ENCODE data around the gene CARNS1. TPM values are rescaled to one million over a fixed set of nuclear protein-coding genes. Genes with fewer than 3 reads are reported as not detected.

Gene CARNS1
- total RNA-seq, 1 experiment from 2014 or later = 1.3 TPM

DNA sequence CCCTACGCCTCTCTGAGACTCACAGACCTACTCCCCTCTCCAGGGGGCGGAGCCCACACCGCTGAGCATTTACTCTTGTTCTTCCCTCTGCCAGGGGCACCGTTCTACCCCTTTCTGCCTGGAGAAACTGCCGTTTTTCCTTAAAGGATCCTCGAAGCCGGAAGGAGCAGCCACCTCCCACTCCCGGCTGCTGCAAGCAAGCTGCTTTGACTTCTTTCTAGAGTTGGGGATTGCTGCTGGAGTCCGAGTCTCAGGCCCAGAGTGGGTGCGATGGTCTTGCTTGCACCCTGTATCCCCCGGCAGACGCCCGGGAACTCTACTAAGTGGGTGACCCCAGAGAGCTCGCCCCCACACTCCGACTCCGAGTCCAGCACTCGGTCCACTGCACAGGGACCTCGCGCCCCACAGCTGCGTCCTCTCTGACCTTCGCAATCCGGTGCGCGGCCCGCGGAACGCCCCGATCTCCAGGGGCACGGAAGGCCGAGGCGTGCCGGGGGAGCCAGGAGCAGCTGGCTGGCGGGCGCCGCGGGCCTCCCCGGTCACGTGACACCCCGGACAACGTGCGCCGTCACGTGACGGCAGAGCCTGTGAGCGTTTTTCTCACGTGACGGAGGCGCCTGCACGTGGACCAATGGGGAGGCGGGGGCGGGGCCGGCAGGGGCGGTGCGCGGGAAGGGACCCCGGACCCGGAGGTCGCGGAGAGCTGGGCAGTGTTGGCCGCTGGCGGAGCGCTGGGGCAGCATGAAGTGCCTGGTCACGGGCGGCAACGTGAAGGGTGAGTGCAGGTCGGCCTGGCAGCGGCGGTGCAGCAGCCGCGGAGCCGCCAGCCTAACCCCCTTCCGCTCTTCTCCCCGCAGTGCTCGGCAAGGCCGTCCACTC is 23.9 kb upstream of the CARNS1 start, which contains the start of gene RAD9A (continued):
- TF ChIP-seq, protein P1, sequence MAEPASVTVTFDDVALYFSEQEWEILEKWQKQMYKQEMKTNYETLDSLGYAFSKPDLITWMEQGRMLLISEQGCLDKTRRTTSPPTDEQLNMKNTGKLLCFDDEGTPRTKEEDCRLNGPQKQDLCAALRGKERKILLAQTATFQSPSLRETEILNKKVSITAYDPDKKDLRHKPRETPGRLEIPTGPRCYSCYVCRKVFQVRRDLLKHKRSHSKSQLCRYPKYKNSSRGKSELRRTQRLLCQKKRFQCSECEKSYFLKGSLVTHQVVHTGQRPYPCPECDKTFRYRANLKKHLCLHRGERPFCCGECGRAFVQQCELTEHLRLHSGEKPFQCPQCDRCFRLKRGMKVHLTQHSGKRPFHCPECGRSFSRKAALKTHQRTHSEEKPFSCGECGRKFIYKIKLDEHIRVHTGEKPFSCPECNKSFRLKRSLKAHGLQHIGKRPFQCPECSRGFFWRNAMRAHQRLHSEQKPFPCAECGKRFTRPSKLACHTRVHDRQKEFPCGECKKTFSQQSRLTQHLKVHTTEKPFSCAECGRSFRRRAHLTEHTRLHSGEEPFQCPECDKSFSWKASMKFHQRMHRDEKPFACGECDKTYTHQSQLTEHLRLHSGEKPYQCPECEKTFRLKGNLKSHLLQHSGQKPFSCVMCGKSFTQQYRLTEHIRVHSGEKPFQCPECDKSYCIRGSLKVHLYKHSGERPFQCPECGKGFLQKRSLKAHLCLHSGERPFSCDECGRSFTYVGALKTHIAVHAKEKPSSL (CRISPR knock-in tag; conservative IDR thresholded peaks at IDR 0.05) = no peak
- TF ChIP-seq ZNF317 (CRISPR knock-in tag; IDR thresholded peaks at IDR 0.05; ENCODE audit: borderline replicate concordance, low read depth) (0 out of 2 replicates have a peak, but pooled peaks have one; percentile 32), NFYB (CRISPR knock-in tag; conservative IDR thresholded peaks at IDR 0.05; ENCODE audit: low read depth) (peak; percentile 91), ZNF121 (CRISPR knock-in tag; IDR thresholded peaks at IDR 0.05) (no peak), GRHL2 (CRISPR knock-in tag; IDR thresholded peaks at IDR 0.05; ENCODE audit: insufficient replicate concordance, severe bottlenecking) (no peak), FOXJ3 (CRISPR knock-in tag; IDR thresholded peaks at IDR 0.05; ENCODE audit: borderline replicate concordance) (no peak), SMAD3 (CRISPR knock-in tag; IDR thresholded peaks at IDR 0.05; ENCODE audit: borderline replicate concordance) (no peak), TEAD1 (CRISPR knock-in tag; IDR thresholded peaks at IDR 0.05) (peak; percentile 89; the same call in 1 of the 2 replicates), ZNF416 (CRISPR knock-in tag; IDR thresholded peaks at IDR 0.05) (no peak), SP1 (CRISPR knock-in tag; conservative IDR thresholded peaks at IDR 0.05) (peak; percentile 94), ZNF263 (CRISPR knock-in tag; IDR thresholded peaks at IDR 0.05; ENCODE audit: low read depth) (peak; percentile 49; the same call in 1 of the 2 replicates), JAZF1 (CRISPR knock-in tag; IDR thresholded peaks at IDR 0.05) (no peak)
- TF ChIP-seq, protein P2, sequence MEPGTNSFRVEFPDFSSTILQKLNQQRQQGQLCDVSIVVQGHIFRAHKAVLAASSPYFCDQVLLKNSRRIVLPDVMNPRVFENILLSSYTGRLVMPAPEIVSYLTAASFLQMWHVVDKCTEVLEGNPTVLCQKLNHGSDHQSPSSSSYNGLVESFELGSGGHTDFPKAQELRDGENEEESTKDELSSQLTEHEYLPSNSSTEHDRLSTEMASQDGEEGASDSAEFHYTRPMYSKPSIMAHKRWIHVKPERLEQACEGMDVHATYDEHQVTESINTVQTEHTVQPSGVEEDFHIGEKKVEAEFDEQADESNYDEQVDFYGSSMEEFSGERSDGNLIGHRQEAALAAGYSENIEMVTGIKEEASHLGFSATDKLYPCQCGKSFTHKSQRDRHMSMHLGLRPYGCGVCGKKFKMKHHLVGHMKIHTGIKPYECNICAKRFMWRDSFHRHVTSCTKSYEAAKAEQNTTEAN (CRISPR knock-in tag; IDR thresholded peaks at IDR 0.05) = no peak
- TF ChIP-seq, protein P3, sequence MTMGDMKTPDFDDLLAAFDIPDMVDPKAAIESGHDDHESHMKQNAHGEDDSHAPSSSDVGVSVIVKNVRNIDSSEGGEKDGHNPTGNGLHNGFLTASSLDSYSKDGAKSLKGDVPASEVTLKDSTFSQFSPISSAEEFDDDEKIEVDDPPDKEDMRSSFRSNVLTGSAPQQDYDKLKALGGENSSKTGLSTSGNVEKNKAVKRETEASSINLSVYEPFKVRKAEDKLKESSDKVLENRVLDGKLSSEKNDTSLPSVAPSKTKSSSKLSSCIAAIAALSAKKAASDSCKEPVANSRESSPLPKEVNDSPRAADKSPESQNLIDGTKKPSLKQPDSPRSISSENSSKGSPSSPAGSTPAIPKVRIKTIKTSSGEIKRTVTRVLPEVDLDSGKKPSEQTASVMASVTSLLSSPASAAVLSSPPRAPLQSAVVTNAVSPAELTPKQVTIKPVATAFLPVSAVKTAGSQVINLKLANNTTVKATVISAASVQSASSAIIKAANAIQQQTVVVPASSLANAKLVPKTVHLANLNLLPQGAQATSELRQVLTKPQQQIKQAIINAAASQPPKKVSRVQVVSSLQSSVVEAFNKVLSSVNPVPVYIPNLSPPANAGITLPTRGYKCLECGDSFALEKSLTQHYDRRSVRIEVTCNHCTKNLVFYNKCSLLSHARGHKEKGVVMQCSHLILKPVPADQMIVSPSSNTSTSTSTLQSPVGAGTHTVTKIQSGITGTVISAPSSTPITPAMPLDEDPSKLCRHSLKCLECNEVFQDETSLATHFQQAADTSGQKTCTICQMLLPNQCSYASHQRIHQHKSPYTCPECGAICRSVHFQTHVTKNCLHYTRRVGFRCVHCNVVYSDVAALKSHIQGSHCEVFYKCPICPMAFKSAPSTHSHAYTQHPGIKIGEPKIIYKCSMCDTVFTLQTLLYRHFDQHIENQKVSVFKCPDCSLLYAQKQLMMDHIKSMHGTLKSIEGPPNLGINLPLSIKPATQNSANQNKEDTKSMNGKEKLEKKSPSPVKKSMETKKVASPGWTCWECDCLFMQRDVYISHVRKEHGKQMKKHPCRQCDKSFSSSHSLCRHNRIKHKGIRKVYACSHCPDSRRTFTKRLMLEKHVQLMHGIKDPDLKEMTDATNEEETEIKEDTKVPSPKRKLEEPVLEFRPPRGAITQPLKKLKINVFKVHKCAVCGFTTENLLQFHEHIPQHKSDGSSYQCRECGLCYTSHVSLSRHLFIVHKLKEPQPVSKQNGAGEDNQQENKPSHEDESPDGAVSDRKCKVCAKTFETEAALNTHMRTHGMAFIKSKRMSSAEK (CRISPR knock-in tag; IDR thresholded peaks at IDR 0.05; ENCODE audit: borderline replicate concordance) = no peak
- TF ChIP-seq, protein P4, sequence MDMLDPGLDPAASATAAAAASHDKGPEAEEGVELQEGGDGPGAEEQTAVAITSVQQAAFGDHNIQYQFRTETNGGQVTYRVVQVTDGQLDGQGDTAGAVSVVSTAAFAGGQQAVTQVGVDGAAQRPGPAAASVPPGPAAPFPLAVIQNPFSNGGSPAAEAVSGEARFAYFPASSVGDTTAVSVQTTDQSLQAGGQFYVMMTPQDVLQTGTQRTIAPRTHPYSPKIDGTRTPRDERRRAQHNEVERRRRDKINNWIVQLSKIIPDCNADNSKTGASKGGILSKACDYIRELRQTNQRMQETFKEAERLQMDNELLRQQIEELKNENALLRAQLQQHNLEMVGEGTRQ (CRISPR knock-in tag; IDR thresholded peaks at IDR 0.05) = peak; percentile 100
- TF ChIP-seq, protein P5, sequence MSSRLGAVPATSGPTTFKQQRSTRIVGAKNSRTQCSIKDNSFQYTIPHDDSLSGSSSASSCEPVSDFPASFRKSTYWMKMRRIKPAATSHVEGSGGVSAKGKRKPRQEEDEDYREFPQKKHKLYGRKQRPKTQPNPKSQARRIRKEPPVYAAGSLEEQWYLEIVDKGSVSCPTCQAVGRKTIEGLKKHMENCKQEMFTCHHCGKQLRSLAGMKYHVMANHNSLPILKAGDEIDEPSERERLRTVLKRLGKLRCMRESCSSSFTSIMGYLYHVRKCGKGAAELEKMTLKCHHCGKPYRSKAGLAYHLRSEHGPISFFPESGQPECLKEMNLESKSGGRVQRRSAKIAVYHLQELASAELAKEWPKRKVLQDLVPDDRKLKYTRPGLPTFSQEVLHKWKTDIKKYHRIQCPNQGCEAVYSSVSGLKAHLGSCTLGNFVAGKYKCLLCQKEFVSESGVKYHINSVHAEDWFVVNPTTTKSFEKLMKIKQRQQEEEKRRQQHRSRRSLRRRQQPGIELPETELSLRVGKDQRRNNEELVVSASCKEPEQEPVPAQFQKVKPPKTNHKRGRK (CRISPR knock-in tag; IDR thresholded peaks at IDR 0.05; ENCODE audit: borderline replicate concordance) = no peak
- TF ChIP-seq, protein P6, sequence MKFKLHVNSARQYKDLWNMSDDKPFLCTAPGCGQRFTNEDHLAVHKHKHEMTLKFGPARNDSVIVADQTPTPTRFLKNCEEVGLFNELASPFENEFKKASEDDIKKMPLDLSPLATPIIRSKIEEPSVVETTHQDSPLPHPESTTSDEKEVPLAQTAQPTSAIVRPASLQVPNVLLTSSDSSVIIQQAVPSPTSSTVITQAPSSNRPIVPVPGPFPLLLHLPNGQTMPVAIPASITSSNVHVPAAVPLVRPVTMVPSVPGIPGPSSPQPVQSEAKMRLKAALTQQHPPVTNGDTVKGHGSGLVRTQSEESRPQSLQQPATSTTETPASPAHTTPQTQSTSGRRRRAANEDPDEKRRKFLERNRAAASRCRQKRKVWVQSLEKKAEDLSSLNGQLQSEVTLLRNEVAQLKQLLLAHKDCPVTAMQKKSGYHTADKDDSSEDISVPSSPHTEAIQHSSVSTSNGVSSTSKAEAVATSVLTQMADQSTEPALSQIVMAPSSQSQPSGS (CRISPR knock-in tag; IDR thresholded peaks at IDR 0.05; ENCODE audit: borderline replicate concordance, low read depth) = no peak
- TF ChIP-seq, protein P7, sequence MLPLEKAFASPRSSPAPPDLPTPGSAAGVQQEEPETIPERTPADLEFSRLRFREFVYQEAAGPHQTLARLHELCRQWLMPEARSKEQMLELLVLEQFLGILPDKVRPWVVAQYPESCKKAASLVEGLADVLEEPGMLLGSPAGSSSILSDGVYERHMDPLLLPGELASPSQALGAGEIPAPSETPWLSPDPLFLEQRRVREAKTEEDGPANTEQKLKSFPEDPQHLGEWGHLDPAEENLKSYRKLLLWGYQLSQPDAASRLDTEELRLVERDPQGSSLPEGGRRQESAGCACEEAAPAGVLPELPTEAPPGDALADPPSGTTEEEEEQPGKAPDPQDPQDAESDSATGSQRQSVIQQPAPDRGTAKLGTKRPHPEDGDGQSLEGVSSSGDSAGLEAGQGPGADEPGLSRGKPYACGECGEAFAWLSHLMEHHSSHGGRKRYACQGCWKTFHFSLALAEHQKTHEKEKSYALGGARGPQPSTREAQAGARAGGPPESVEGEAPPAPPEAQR (CRISPR knock-in tag; IDR thresholded peaks at IDR 0.05) = no peak

Data from WTC11 (cell line).